ENCODE results near the gene LAMA3.

- TF ChIP-seq CTCF (conservative IDR thresholded peaks at IDR 0.05; ENCODE audit: low read length) (no peak), EZH2phosphoT487 (IDR thresholded peaks at IDR 0.05; ENCODE audit: borderline replicate concordance) (no peak)
Observed at GRCh38 chr18:23743733-23744333, 54.6 kb downstream of the LAMA3 start.

Measured in Loucy (cell line).